K562 (cell line): ENCODE data around the gene MYO1A. TPM values are rescaled to one million over a fixed set of nuclear protein-coding genes. Genes with fewer than 3 reads are reported as not detected.
A peak's percentile ranks its signal among the peaks of the same experiment; 100 is the strongest.

Experiments
- BMI1 ChIP-seq: fragments of 150-350 bp; IDR thresholded peaks from 2 replicates; pipeline ENCODE4 v1.6.1; 2014; ENCODE audit warnings: low read length
- CTCFL ChIP-seq: IDR thresholded peaks from 2 replicates; pipeline ENCODE4 v1.6.1; 2011; ENCODE audit warnings: borderline replicate concordance, low read depth, mild to moderate bottlenecking, moderate library complexity, low read length; ENCODE audit not compliant: insufficient read depth, poor library complexity, severe bottlenecking
- E2F8 ChIP-seq: fragments of 450-650 bp; IDR thresholded peaks from 2 replicates; pipeline ENCODE4 v1.7.1; 2018; ENCODE audit warnings: mild to moderate bottlenecking, low read depth; ENCODE audit not compliant: partially characterized antibody
- ELF4 ChIP-seq: fragments of 450-650 bp; formaldehyde crosslinking; IDR thresholded peaks from 2 replicates; pipeline ENCODE4 v1.4.0; 2022; ENCODE audit warnings: missing genetic modification characterization
- HDAC2 ChIP-seq: fragments of 450-650 bp; IDR thresholded peaks from 2 replicates; pipeline ENCODE4 v1.6.1; 2016; ENCODE audit warnings: mild to moderate bottlenecking
- IRF2 ChIP-seq: sonication (generic); formaldehyde crosslinking; IDR thresholded peaks from 2 replicates; pipeline ENCODE4 v1.8.1; 2022; ENCODE audit warnings: mild to moderate bottlenecking, missing genetic modification reagents
- RAD21 ChIP-seq, 2 experiments: fragments of 250-450 bp in 1 of 2; fragments of 450-650 bp in 1 of 2; sonication (Bioruptor Pico) in 1 of 2; formaldehyde crosslinking in 1 of 2; IDR thresholded peaks in 1 of 2; conservative IDR thresholded peaks in 1 of 2; 2 replicates each; pipeline versions ENCODE4 v1.4.0 to v1.8.0; 2020 to 2022; ENCODE audit warnings: mild to moderate bottlenecking in 2 of 2, moderate library complexity in 1 of 2
- RBM17 ChIP-seq: fragments of 200-400 bp; formaldehyde crosslinking; IDR thresholded peaks from 2 replicates; pipeline ENCODE4 v1.6.1; 2017; ENCODE audit warnings: low read depth, mild to moderate bottlenecking, low read length, borderline replicate concordance
- SMAD4 ChIP-seq: fragments of 250-450 bp; sonication (Bioruptor Pico); conservative IDR thresholded peaks from 2 replicates; pipeline ENCODE4 v1.8.0; 2021; ENCODE audit warnings: inconsistent platforms, mild to moderate bottlenecking, moderate library complexity
- SNRNP70 ChIP-seq: fragments of 200-400 bp; formaldehyde crosslinking; optimal IDR thresholded peaks from 2 replicates; pipeline ENCODE3; 2017; ENCODE audit warnings: low read depth, low read length
- XRCC3 ChIP-seq: fragments of 450-650 bp; IDR thresholded peaks from 2 replicates; pipeline ENCODE4 v1.6.1; 2017; ENCODE audit warnings: mild to moderate bottlenecking, moderate library complexity
- ZNF57 ChIP-seq: fragments of 450-650 bp; formaldehyde crosslinking; IDR thresholded peaks from 2 replicates; pipeline ENCODE4 v1.4.0; 2020; ENCODE audit warnings: mild to moderate bottlenecking, moderate library complexity
- ZNF740 ChIP-seq, 3 experiments: fragments of 200-800 bp in 1 of 3; sonication (Bioruptor generic) in 1 of 3; sonication (generic) in 1 of 3; formaldehyde crosslinking in 1 of 3; IDR thresholded peaks; 2 replicates each; pipeline versions ENCODE4 v1.6.1 to v1.8.0; 2016 to 2022; ENCODE audit warnings: mild to moderate bottlenecking in 2 of 3, missing compliant biosample characterization in 2 of 3, missing genetic modification characterization in 2 of 3, missing genetic modification reagents in 1 of 3
- polyA plus RNA-seq, 8 experiments: library from polyadenylated mRNA; depleted of rRNA in 4 of 8; stranded (reverse) in 5 of 8; unstranded in 3 of 8; fragments of >200 nt; fragmentation: Nextera tagmentation in 2 of 8; fragmentation: Illumina TruSeq in 1 of 8; extraction: Ambion mirVana in 2 of 8; extraction: Trizol in 1 of 8; gene quantifications; 2 replicates each; pipeline versions ENCODE4 v1.2.1 to v1.2.3, GENCODE V29; 2011 to 2014; ENCODE audit warnings: inconsistent platforms in 1 of 8, missing spikeins in 1 of 8
- total RNA-seq, 7 experiments: library from RNA; depleted of rRNA in 6 of 7; stranded (reverse); fragments of >200 nt in 6 of 7; fragmentation: Illumina TruSeq in 2 of 7; extraction: Trizol in 2 of 7; gene quantifications; 2 replicates each; pipeline versions ENCODE4 v1.2.1 to v1.2.3, GENCODE V29; 2011 to 2021; ENCODE audit warnings: low replicate concordance in 1 of 7

MYO1A gene
- total and polyA plus RNA-seq, 9 of the 15 experiments (the other 6 are each of a cell fraction or from before 2014, with no cell fraction given), result 0.03 to 0.29 (median 0.14) TPM; not detected in 2

- TF ChIP-seq E2F8 (no peak), SMAD4 (0 out of 2 replicates have a peak, but pooled peaks have one; percentile 35), ELF4 (CRISPR knock-in tag) (no peak), XRCC3 (no peak), RAD21 (CRISPR knock-in tag; conservative IDR thresholded peaks at IDR 0.05 in 1 of 2, IDR thresholded peaks at IDR 0.05 in 1 of 2) (0 out of 4 replicates have a peak, but pooled peaks of 1 of the 2 experiments have one; percentile 7), SNRNP70 (no peak), BMI1 (no peak), CTCFL (no peak), HDAC2 (no peak), ZNF740 (CRISPR knock-in tag; IDR thresholded peaks at IDR 0.05) (peak; percentile 76), ZNF740 (tag; IDR thresholded peaks at IDR 0.05) (peak in 1 of 2 experiments; percentile 20; a peak in 1 of 4 replicates), RBM17 (no peak), IRF2 (CRISPR knock-in tag) (no peak), ZNF57 (no peak)
These were observed 39.6 kb upstream of the MYO1A start (continued) for GRCh38 chr12:57089271-57090245.
